WTC11 (cell line): ENCODE results near the gene DPYSL3. TPM values are rescaled to one million over a fixed set of nuclear protein-coding genes. Genes with fewer than 3 reads are reported as not detected.

ENCODE experiments used
- AFF4 ChIP-seq: sonication (generic); formaldehyde crosslinking; IDR thresholded peaks from 2 replicates; pipeline ENCODE4 v1.8.1; 2023; ENCODE audit warnings: mild to moderate bottlenecking, missing genetic modification reagents, borderline replicate concordance
- ARID4B ChIP-seq: sonication (generic); formaldehyde crosslinking; IDR thresholded peaks from 2 replicates; pipeline ENCODE4 v1.8.0; 2023; ENCODE audit warnings: missing genetic modification reagents, mild to moderate bottlenecking, borderline replicate concordance
- CDX4 ChIP-seq: fragments of 250-450 bp; sonication (Bioruptor Pico); IDR thresholded peaks from 2 replicates; pipeline ENCODE4 v1.9.0; 2021; ENCODE audit warnings: moderate library complexity, mild to moderate bottlenecking, inconsistent platforms, borderline replicate concordance
- CREB1 ChIP-seq: sonication (generic); formaldehyde crosslinking; IDR thresholded peaks from 2 replicates; pipeline ENCODE4 v1.8.0; 2023; ENCODE audit warnings: mild to moderate bottlenecking, missing genetic modification reagents
- E2F1 ChIP-seq: sonication (generic); formaldehyde crosslinking; IDR thresholded peaks from 2 replicates; pipeline ENCODE4 v1.8.0; 2022; ENCODE audit warnings: mild to moderate bottlenecking, missing genetic modification reagents
- E2F4 ChIP-seq: sonication (generic); formaldehyde crosslinking; IDR thresholded peaks from 2 replicates; pipeline ENCODE4 v1.8.1; 2022; ENCODE audit warnings: low read depth, mild to moderate bottlenecking, moderate library complexity, missing genetic modification reagents, borderline replicate concordance
- E2F5 ChIP-seq: sonication (generic); formaldehyde crosslinking; IDR thresholded peaks from 2 replicates; pipeline ENCODE4 v1.8.1; 2022; ENCODE audit warnings: mild to moderate bottlenecking, moderate library complexity, missing genetic modification reagents
- ESRRA ChIP-seq: sonication (generic); formaldehyde crosslinking; IDR thresholded peaks from 2 replicates; pipeline ENCODE4 v1.8.1; 2022; ENCODE audit warnings: mild to moderate bottlenecking, missing genetic modification reagents, borderline replicate concordance
- FOXP1 ChIP-seq: sonication (generic); formaldehyde crosslinking; IDR thresholded peaks from 2 replicates; pipeline ENCODE4 v1.8.0; 2022; ENCODE audit warnings: missing genetic modification reagents, mild to moderate bottlenecking, moderate library complexity, borderline replicate concordance
- HMGXB4 ChIP-seq: sonication (generic); formaldehyde crosslinking; IDR thresholded peaks from 2 replicates; pipeline ENCODE4 v1.8.1; 2023; ENCODE audit warnings: mild to moderate bottlenecking, moderate library complexity, missing genetic modification reagents
- MAX ChIP-seq: sonication (generic); formaldehyde crosslinking; IDR thresholded peaks from 2 replicates; pipeline ENCODE4 v1.8.0; 2022; ENCODE audit warnings: mild to moderate bottlenecking, missing genetic modification reagents
- NFYB ChIP-seq: sonication (generic); formaldehyde crosslinking; conservative IDR thresholded peaks from 2 replicates; pipeline ENCODE4 v1.8.0; 2022; ENCODE audit warnings: low read depth, missing genetic modification reagents
- NR2C2 ChIP-seq: sonication (generic); formaldehyde crosslinking; IDR thresholded peaks from 2 replicates; pipeline ENCODE4 v1.8.0; 2022; ENCODE audit warnings: mild to moderate bottlenecking, missing genetic modification reagents
- SMAD4 ChIP-seq: sonication (generic); formaldehyde crosslinking; IDR thresholded peaks from 2 replicates; pipeline ENCODE4 v1.8.0; 2022; ENCODE audit warnings: mild to moderate bottlenecking, missing genetic modification reagents
- TP53 ChIP-seq: sonication (generic); formaldehyde crosslinking; IDR thresholded peaks from 2 replicates; pipeline ENCODE4 v1.8.1; 2023; ENCODE audit warnings: mild to moderate bottlenecking, missing genetic modification reagents
- ZNF121 ChIP-seq: sonication (generic); formaldehyde crosslinking; IDR thresholded peaks from 2 replicates; pipeline ENCODE4 v1.8.0; 2023; ENCODE audit warnings: missing genetic modification reagents
- ZNF138 ChIP-seq: sonication (generic); formaldehyde crosslinking; conservative IDR thresholded peaks from 2 replicates; pipeline ENCODE4 v1.8.1; 2022; ENCODE audit warnings: mild to moderate bottlenecking, moderate library complexity, missing genetic modification reagents
- ZNF232 ChIP-seq: sonication (generic); formaldehyde crosslinking; IDR thresholded peaks from 2 replicates; pipeline ENCODE4 v1.8.0; 2022; ENCODE audit warnings: mild to moderate bottlenecking, missing genetic modification reagents
- total RNA-seq: library from RNA; stranded (reverse); gene quantifications from 3 replicates; pipeline ENCODE4 v1.2.3, GENCODE V29; 2021

DPYSL3 gene
- total RNA-seq, 1 experiment from 2014 or later, result 358 TPM

- peak; percentile 90 for TF ChIP-seq AFF4 (CRISPR knock-in tag)
- TF ChIP-seq E2F5 (CRISPR knock-in tag), result peak; percentile 89
- TF ChIP-seq SMAD4, result no peak
- TF ChIP-seq CREB1 (CRISPR knock-in tag), result peak; percentile 72; the same call in 1 of the 2 replicates
- no peak for TF ChIP-seq ZNF121 (CRISPR knock-in tag)
- peak; percentile 75; the same call in 1 of the 2 replicates for TF ChIP-seq ARID4B (CRISPR knock-in tag)
- peak; percentile 86; the same call in 1 of the 2 replicates for TF ChIP-seq TP53 (CRISPR knock-in tag)
- peak; percentile 73; the same call in 1 of the 2 replicates for TF ChIP-seq ZNF232 (CRISPR knock-in tag)
- peak; percentile 80 for TF ChIP-seq MAX (CRISPR knock-in tag)
- peak; percentile 98 for TF ChIP-seq HMGXB4
- 0 out of 2 replicates have a peak, but pooled peaks have one; percentile 9 for TF ChIP-seq NFYB (CRISPR knock-in tag)
- peak; percentile 54; the same call in 1 of the 2 replicates for TF ChIP-seq NR2C2 (CRISPR knock-in tag)
- peak; percentile 66; the same call in 1 of the 2 replicates for TF ChIP-seq ZNF138 (CRISPR knock-in tag)
- peak; percentile 82 for TF ChIP-seq E2F1 (CRISPR knock-in tag)
- TF ChIP-seq E2F4, result 0 out of 2 replicates have a peak, but pooled peaks have one; percentile 35
- TF ChIP-seq ESRRA (CRISPR knock-in tag), result peak; percentile 42; the same call in 1 of the 2 replicates
- peak; percentile 87; the same call in 1 of the 2 replicates for TF ChIP-seq FOXP1 (CRISPR knock-in tag)
- no peak for TF ChIP-seq CDX4
These were observed at the start of gene DPYSL3 (continued) for GRCh38 chr5:147509710-147510651.
